ENCODE measurements around the gene APOL1. TPM values are rescaled to one million over a fixed set of nuclear protein-coding genes. Genes with fewer than 3 reads are reported as not detected.

APOL1 gene
- total RNA-seq, 2 experiments from 2014 or later, result 6.4 to 7.3 TPM

GRCh38 chr22:36274531-36274930, 21.6 kb downstream of the APOL1 start:
- Mint-ChIP-seq H3K27me3 (no peaks in the 10 kb centered on the region), H3K4me1 (ENCODE audit: low read depth) (peaks cover 17% of the 10 kb centered on the region), H3K36me3 (ENCODE audit: low read depth) (peaks cover 11% of the 10 kb centered on the region), H3K4me3 (no peak overlapping the region), H3K9me3 (no peaks in the 10 kb centered on the region), H3K27ac (no peak overlapping the region)
- Histone ChIP-seq H3K27ac (ENCODE audit: low read depth in 1 of 2, low read length in 2 of 2) (no peak overlapping the region), H3K36me3 (ENCODE audit: insufficient read depth, low read length) (peaks cover 4% of the 10 kb centered on the region), H3K4me1 (ENCODE audit: insufficient read depth, low read length) (peaks cover 11% of the 10 kb centered on the region), H3K4me3 (ENCODE audit: low read length) (no peak overlapping the region), H3K9me3 (ENCODE audit: control insufficient read depth in 1 of 2, insufficient read depth in 1 of 2, low read length in 2 of 2) (no peaks in the 10 kb centered on the region), H3K27me3 (ENCODE audit: control insufficient read depth in 1 of 2, insufficient read depth in 2 of 2, low read length in 2 of 2) (no peaks in the 10 kb centered on the region)
- no peak for DNase-seq
- ATAC-seq (ENCODE audit: poor library complexity), result no peak
- TF ChIP-seq CTCF (IDR thresholded peaks at IDR 0.05), result no peak
- CTCF ChIA-PET, result interaction anchor here (1.2 kb wide), 1 partner anchor 12 kb away, joined by 3 read pairs; no protein-coding TSS in a partner anchor
- intact Hi-C loops (cut with DNase I, micrococcal nuclease), result loop anchor here in 1 of 2 experiments (10.0 kb wide), 1 partner anchor 80 kb away; no protein-coding TSS in a partner anchor
- POLR2A ChIA-PET, result interaction anchor here (1.3 kb wide), 1 partner anchor 57 kb away, joined by 3 read pairs; no protein-coding TSS in a partner anchor

- Mint-ChIP-seq H3K4me1 (ENCODE audit: low read depth) (peaks cover 17% of the 10 kb centered on the region), H3K9me3 (no peaks in the 10 kb centered on the region), H3K27me3 (no peaks in the 10 kb centered on the region), H3K36me3 (ENCODE audit: low read depth) (peaks cover 36% of the 10 kb centered on the region), H3K4me3 (no peak overlapping the region), H3K27ac (peak overlapping the region; percentile 64)
- peak; percentile 72 for TF ChIP-seq CTCF (IDR thresholded peaks at IDR 0.05)
- H3K4me3 ChIP-seq (ENCODE audit: low read length), result no peak overlapping the region
- ChIA-PET CTCF (interaction anchor here (0.5 to 2.3 kb wide), 14 partner anchors 9 to 229 kb away, joined by 3 to 22 read pairs (median 4); partner anchors contain the start of genes APOL2 and FOXRED2), POLR2A (interaction anchor here (0.7 to 2.0 kb wide), 8 partner anchors 8 to 204 kb away, joined by 3 to 10 read pairs (median 4); partner anchors contain the start of genes APOL1, APOL2, APOL3 and TXN2)
- DNase-seq (peak; percentile 45 to 84 (median 58)), ATAC-seq (ENCODE audit: poor library complexity) (peak; percentile 82)
- H3K9me3 ChIP-seq (ENCODE audit: control insufficient read depth in 1 of 2, insufficient read depth in 1 of 2, low read length in 2 of 2), result no peaks in the 10 kb centered on the region
- peak overlapping the region in 1 of 2 donors; percentile 23 for H3K27ac ChIP-seq (ENCODE audit: low read depth in 1 of 2, low read length in 2 of 2)
- H3K36me3 ChIP-seq (ENCODE audit: insufficient read depth, low read length), result peaks cover 25% of the 10 kb centered on the region
- intact Hi-C loops (cut with DNase I, micrococcal nuclease), result loop anchor here (1.0 to 10.0 kb wide), 3 partner anchors 40 to 83 kb away; partner anchors contain the start of gene APOL2 (in 1 of the 2)
- no peaks in the 10 kb centered on the region for H3K27me3 ChIP-seq (ENCODE audit: control insufficient read depth in 1 of 2, insufficient read depth in 2 of 2, low read length in 2 of 2)
- peaks cover 11% of the 10 kb centered on the region for H3K4me1 ChIP-seq (ENCODE audit: insufficient read depth, low read length)
These were observed 24.8 kb downstream of the APOL1 start for GRCh38 chr22:36277482-36278291.

GRCh38 chr22:36279219-36279666, 26.3 kb downstream of the APOL1 start:
- Mint-ChIP-seq H3K9me3 (no peaks in the 10 kb centered on the region), H3K4me3 (no peak overlapping the region), H3K27me3 (no peaks in the 10 kb centered on the region), H3K36me3 (ENCODE audit: low read depth) (peaks cover 52% of the 10 kb centered on the region), H3K27ac (peak overlapping the region; percentile 67), H3K4me1 (ENCODE audit: low read depth) (peaks cover 17% of the 10 kb centered on the region)
- Histone ChIP-seq H3K27ac (ENCODE audit: low read depth in 1 of 2, low read length in 2 of 2) (no peak overlapping the region), H3K4me1 (ENCODE audit: insufficient read depth, low read length) (peaks cover 11% of the 10 kb centered on the region), H3K9me3 (ENCODE audit: control insufficient read depth in 1 of 2, insufficient read depth in 1 of 2, low read length in 2 of 2) (no peaks in the 10 kb centered on the region), H3K27me3 (ENCODE audit: control insufficient read depth in 1 of 2, insufficient read depth in 2 of 2, low read length in 2 of 2) (no peaks in the 10 kb centered on the region), H3K4me3 (ENCODE audit: low read length) (no peak overlapping the region), H3K36me3 (ENCODE audit: insufficient read depth, low read length) (peaks cover 39% of the 10 kb centered on the region)
- intact Hi-C loops (cut with DNase I, micrococcal nuclease), result loop anchor here in 1 of 2 experiments (5.0 to 10.0 kb wide), 2 partner anchors 42 to 84 kb away; partner anchors contain the start of gene APOL2
- ChIA-PET CTCF (interaction anchor here (1.7 kb wide), 1 partner anchor 191 kb away, joined by 5 read pairs; no protein-coding TSS in a partner anchor), POLR2A (interaction anchor here (0.7 kb wide), 1 partner anchor 9 kb away, joined by 3 read pairs; no protein-coding TSS in a partner anchor)
- no peak for ATAC-seq (ENCODE audit: poor library complexity)
- no peak for TF ChIP-seq CTCF (IDR thresholded peaks at IDR 0.05)
- DNase-seq, result peak in 1 of 14 experiments; percentile 5
